SH-SY5Y (cell line): ENCODE data around the gene CDH4.

Experiments used
- GATA2 ChIP-seq: IDR thresholded peaks from 2 replicates; pipeline ENCODE4 v1.6.1; 2011; ENCODE audit warnings: mild to moderate bottlenecking, low read depth, low read length
- GATA3 ChIP-seq: IDR thresholded peaks from 2 replicates; pipeline ENCODE4 v1.6.1; 2011; ENCODE audit warnings: low read depth, mild to moderate bottlenecking, low read length, moderate library complexity

- TF ChIP-seq GATA3 = no peak
- TF ChIP-seq GATA2 = no peak
Measured at GRCh38 chr20:61918548-61918947, 666.5 kb downstream of the CDH4 start.
